TTC549 (cell line): ENCODE results near the gene INPP1.

Experiments
- FAIRE-seq: peaks from 2 replicates; lab custom pipeline; 2012; peaks lifted over from hg19 to GRCh38; lab: Jason Lieb, UNC

The INPP1 gene

DNA sequence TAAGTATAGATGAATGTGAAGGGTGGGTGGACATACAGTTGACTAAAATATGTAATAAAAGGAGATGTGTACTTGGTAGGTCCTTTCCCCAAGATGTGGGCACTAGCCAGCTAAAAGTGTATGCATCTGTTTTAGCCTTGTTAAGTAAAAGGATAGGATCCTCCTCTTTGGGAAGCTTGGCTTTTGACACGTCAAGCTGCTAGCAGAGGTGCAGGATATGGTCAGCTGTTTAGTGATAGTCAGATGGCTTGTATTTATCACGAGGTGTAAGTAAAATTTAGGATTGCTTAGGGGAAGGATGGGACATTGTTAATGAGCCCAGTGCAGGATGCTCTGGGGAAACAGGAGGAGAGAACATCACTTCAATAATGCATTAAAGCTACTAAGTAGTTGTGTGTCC, 66.2 kb downstream of the INPP1 start:
- no peak for FAIRE-seq

GRCh38 chr2:190410166-190410565, 66.8 kb downstream of the INPP1 start:
- no peak for FAIRE-seq

DNA sequence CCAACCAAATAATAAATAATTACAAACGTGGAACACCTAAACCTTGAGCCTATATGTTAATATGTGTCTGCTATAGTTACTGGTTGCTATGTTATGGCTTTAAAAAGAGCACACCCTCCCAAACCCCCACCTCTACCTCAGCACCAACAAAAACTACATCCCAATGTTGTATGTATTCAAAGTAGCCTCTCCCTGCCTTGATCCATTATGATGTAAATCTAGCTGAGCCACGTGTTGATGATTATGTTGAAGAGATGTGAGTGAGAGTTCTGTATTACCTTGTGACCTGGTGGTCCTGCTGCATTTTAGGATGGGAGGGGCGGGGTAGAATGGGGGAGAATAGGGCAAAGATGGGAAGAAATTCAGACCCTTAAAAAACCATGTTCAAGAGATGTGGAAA, 69.6 kb downstream of the INPP1 start:
- no peak for FAIRE-seq

DNA sequence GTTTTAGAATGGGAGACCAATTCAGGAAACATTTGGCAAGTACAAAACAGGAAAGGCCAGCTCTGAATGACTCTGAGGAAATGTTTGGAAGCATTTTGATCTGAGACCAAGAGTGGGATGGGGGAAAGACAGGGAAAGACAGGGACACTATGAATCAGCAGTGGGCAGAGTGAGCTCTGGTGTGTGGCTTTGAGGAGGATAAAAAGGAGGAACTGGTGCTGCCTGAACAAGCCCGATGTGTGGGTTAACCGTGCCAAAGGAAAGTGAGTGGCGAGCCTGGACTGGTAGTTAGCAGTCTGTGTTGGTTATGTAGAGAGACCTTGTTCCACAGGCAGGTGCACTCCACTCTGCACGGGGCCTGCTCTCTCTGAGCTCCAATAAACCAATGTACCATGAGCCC, 70.0 kb downstream of the INPP1 start:
- FAIRE-seq: no peak

DNA sequence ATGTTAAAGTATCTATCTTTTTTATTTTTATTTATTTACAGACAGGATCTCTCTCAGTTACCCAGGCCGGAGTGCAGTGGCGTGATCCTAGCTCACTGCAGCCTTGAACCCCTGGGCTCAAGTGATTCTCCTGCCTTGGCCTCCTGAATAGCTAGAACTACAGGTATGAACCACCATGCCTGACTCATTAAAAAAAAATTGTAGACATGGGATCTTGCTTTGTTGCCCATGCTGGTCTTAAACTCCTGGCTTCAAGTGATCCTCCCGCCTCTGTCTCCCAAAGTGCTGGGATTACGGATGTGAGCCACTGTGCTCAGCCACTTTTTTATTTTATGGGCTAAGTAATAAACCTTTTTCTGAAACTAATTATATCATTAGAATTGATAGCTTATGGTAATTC, 71.9 kb downstream of the INPP1 start:
- no peak for FAIRE-seq

- FAIRE-seq: no peak
Observed at GRCh38 chr2:190415794-190416775, 72.7 kb downstream of the INPP1 start.

DNA sequence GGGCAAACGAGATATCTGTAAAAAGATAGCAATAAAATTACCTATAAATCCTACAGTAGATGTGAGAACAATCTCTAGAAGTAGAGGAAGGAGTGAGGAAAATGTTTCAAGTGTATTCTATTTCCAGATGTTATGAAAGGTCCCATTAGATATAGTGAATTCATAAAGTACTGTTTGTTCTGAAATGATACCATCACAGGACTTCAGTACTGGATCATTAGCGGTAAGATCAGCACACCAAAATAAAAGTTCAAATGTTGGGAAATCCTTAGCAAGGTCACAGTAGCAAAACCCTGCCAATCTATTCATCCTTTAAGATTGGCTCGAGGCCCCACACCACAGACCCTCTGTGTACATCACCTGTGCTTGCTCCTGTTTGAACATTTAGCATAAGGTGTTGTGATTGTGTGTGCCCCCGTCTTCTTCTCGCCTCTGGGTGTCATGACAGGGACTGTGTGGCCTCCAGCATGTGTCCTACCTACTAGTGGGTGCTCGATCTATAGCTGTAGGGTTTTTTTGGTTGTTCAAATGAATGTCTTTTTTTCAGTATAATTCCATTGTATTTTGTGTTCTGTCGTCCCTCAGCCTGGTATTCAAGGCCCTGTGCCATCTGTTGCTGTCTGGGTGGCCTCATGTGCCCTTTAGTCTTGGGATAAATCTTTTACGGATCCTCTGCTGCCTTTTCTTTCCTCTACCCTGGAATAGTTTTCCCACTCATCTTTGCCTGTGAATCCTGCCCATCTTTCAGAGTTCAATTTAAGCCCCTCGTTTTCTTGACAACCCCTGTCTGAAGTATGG, 73.9 kb downstream of the INPP1 start:
- FAIRE-seq: no peak

GRCh38 chr2:190418727-190419126, 75.3 kb downstream of the INPP1 start:
- FAIRE-seq: no peak

GRCh38 chr2:190420801-190421200, 77.4 kb downstream of the INPP1 start:
- no peak for FAIRE-seq
